ENCODE data around the gene ASXL3. TPM values are rescaled to one million over a fixed set of nuclear protein-coding genes. Genes with fewer than 3 reads are reported as not detected.

ASXL3 gene
- total RNA-seq, 1 donor: 0.54 TPM

GRCh38 chr18:33611525-33612135 is 33.6 kb downstream of the ASXL3 start:
- TF ChIP-seq CTCF (IDR thresholded peaks at IDR 0.05; ENCODE audit: insufficient read depth, low read length): no peak
- H3K4me3 ChIP-seq (ENCODE audit: low read depth, low read length): no peak overlapping the region
- DNase-seq (ENCODE audit: low read depth): no peak

- no peak for TF ChIP-seq CTCF (IDR thresholded peaks at IDR 0.05; ENCODE audit: insufficient read depth, low read length)
- no peak for DNase-seq (ENCODE audit: low read depth)
- no peak overlapping the region for H3K4me3 ChIP-seq (ENCODE audit: low read depth, low read length)
Observed at GRCh38 chr18:33612632-33613031, 34.6 kb downstream of the ASXL3 start.

- no peak for DNase-seq (ENCODE audit: low read depth)
- no peak overlapping the region for H3K4me3 ChIP-seq (ENCODE audit: low read depth, low read length)
- no peak for TF ChIP-seq CTCF (IDR thresholded peaks at IDR 0.05; ENCODE audit: insufficient read depth, low read length)
Observed at GRCh38 chr18:33616556-33616955, 38.5 kb downstream of the ASXL3 start.

- DNase-seq (ENCODE audit: low read depth): no peak
- TF ChIP-seq CTCF (IDR thresholded peaks at IDR 0.05; ENCODE audit: insufficient read depth, low read length): no peak
- H3K4me3 ChIP-seq (ENCODE audit: low read depth, low read length): no peak overlapping the region
Observed at GRCh38 chr18:33627114-33627513, 49.1 kb downstream of the ASXL3 start.

- no peak for TF ChIP-seq CTCF (IDR thresholded peaks at IDR 0.05; ENCODE audit: insufficient read depth, low read length)
- H3K4me3 ChIP-seq (ENCODE audit: low read depth, low read length): no peak overlapping the region
- DNase-seq (ENCODE audit: low read depth): no peak
Observed at GRCh38 chr18:33630476-33630875, 52.5 kb downstream of the ASXL3 start.

- H3K4me3 ChIP-seq (ENCODE audit: low read depth, low read length): no peak overlapping the region
- DNase-seq (ENCODE audit: low read depth): no peak
- TF ChIP-seq CTCF (IDR thresholded peaks at IDR 0.05; ENCODE audit: insufficient read depth, low read length): no peak
Observed at GRCh38 chr18:33641141-33641540, 63.1 kb downstream of the ASXL3 start.

- DNase-seq (ENCODE audit: low read depth): no peak
- no peak for TF ChIP-seq CTCF (IDR thresholded peaks at IDR 0.05; ENCODE audit: insufficient read depth, low read length)
- no peak overlapping the region for H3K4me3 ChIP-seq (ENCODE audit: low read depth, low read length)
Observed at GRCh38 chr18:33644494-33644893, 66.5 kb downstream of the ASXL3 start.

Data from fibroblast of the aortic adventitia (primary cell).